GM19468 (cell line): ENCODE results near the gene LGALS4.
"Not testable (repeated sequence)": the region's sequence is repeated elsewhere in the genome, so short reads cannot be mapped to it uniquely, and the experiment has no call there.

Source experiments
- ATAC-seq: cut with Tn5 transposase; IDR thresholded peaks from one replicate; pipeline ENCODE4 v1.9.1; 2021; ENCODE audit warnings: mild to moderate bottlenecking, moderate library complexity, moderate number of reproducible peaks; ENCODE audit not compliant: unreplicated experiment; ENCODE audit errors: extremely low read depth

LGALS4 gene

DNA sequence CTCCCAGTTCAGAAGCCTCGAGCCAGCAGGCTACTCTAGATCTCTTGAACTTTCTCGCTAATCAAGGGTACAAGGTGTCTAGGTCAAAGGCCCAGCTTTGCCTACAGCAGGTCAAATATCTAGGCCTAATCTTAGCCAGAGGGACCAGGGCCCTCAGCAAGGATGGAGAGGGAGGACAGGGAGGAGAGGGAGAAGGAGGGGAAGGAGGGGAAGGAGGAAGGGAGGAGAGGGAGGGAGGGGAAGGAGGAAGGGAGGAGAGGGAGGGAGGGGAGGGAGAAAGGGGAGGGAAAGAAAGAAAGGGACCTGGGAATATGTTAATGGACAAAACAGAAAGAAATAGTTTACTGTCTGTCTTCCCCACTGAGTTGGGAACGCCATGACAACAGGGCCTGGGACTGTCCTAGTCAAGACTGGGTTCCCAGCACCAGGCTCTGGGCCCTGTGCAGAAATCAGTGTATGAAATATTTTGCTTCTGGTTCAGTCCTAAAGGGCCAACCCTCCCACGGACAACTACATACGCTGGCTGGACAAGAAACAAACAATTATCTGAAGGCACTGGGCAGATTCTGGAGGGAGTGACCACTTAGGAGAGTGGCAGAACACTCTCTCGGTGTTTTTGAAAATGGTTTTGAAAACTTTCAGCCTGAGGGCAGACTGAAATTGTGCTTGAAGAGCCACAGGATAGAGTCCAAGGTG is 14.3 kb upstream of the LGALS4 start:
- no peak for ATAC-seq

DNA sequence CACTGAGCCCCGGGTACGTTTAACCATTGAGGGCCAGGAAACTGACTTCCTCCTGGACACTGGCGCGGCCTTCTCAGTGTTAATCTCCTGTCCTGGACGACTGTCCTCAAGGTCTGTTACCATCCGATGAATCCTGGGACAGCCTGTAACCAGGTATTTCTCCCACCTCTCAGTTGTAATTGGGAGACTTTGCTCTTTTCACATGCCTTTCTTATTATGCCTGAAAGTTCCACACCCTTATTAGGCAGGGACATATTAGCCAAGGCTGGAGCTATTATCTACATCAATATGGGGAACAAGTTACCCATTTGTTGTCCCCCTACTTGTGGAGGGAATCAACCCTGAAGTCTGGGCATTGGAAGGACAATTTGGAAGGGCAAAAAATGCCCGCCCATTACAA is 13.2 kb upstream of the LGALS4 start:
- ATAC-seq, result not testable (repeated sequence)

GRCh38 chr19:38821230-38821825 is 8.6 kb upstream of the LGALS4 start:
- not testable (repeated sequence) for ATAC-seq

DNA sequence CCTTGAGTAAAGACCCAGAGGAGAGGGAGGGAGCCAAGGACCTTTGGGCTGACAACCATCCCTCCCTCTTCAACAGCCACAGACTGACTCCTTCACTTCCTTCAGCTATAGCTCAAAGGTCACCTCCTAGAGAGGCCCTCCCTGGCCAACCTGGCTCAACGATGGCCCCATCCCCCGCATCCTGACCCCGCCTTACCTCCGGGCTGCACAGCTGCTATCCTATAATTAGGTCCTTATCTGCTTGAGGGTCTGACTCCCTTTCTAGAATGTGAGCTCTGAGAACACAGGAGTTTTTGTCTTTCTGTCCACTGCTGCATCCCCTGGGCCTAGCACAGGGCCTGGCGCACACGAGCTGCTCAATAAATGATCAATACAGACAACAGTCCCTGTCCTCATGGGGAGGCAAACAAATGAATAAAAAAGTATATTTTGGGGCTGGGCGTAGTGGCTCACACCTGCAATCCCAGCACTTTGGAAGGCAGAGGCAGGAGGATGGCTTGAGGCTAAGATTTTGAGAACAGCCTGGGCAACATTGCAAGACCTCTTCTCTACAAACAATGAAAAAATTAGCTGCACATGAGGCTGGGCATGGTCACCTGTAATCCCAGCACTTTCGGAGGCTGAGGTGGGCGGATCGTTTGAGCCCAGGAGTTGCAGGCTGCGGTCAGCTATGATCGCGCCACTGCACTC is 6.6 kb upstream of the LGALS4 start:
- no peak for ATAC-seq

DNA sequence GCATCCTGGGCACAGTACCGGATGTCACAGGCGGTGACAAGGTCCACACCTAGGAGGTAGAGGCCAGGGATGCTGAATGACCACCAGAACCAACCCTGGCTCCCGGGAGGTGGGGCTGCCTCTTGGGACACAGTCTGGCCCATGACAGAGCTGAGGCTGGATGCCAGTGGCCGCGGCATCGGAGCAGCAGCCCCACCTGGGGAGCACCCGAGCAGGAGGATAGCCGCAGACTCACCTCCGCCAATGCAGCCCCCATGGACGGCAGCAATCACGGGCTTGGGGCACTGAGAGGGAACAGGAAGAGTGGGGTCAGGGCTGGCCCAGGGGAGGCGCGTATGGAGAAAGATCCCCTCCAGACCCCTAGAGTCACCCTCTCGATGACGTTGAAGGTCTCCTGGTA is 4.3 kb upstream of the LGALS4 start:
- no peak for ATAC-seq

GRCh38 chr19:38816131-38816750 is 3.5 kb upstream of the LGALS4 start:
- ATAC-seq, result no peak

- ATAC-seq, result no peak
Measured at GRCh38 chr19:38815059-38816001, 2.6 kb upstream of the LGALS4 start.

DNA sequence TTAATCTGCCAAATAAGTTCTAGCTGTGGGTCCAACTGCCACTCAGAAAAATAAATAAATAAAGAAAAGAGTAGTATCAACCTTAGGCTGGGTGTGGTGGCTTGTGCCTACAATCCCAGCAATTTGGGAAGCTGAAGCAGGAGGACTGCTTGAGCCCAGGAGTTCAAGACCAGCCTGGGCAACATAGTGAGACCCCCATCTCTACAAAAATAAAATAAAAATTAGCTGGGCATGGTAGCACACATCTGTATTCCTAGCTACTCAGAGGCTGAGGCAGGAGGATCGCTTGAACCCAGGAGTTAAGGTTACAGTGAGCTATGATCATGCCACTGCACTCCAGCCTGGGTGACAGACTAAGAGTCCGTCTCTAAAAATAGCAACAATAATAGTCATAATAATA is 1.2 kb upstream of the LGALS4 start:
- ATAC-seq, result not testable (repeated sequence)

DNA sequence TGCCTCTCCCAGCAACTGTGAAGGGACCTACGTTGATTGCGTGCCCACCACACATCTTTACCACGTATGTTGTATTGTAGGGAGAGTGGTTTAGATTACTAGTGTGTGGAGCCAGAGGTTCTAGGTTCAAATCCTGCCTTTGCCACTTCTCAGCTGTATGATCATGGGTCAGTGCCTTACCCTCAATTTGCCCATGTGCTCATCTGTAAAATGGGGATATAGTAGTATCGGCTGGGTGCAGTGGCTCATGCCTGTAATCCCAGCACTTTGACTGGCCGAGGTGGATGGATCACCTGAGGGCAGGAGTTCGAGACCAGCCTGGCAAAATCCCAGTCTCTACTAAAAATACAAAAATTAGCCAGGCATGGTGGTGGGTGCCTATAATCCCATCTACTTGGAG is 578 bp upstream of the LGALS4 start:
- no peak for ATAC-seq

DNA sequence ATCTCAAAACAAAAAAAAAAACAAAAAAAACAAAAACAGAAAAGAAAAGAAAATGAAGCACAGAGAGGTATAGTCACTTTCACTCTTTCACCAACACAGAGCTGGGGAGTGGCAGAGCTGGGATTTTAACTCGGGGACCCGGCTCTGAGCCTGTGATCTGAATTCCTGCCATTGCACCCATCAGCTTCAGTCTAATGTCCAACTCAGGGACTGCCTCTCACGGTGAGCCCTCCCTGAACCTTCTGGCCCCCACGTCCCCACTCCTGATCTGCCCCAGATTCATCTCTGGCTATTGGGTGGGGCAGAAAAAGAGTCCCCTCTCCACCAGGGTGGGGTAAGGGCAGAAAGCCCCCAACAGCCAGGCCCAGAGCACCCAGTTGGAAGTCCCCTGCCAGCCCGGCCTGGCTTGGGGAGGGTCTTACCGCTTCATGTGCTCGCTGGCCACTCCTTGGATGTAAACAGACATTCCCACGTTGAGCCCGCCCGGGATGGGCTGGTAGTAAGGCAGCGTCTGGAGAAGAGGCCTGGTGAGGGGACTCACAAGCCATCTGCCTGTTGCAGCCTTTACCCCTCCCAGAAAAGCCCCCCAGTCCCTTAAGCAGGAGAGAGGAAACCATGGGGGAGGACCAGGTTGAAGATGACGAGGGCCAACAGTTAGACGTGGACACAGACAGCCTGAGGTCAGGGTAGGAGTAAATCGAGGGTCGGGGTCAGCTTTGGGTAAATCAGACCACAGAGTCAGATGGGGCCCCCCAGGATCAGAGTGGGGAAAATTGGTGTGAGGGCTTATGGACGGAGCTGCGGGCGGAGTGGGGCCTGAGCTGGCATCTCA is 520 bp downstream of the LGALS4 start:
- no peak for ATAC-seq

DNA sequence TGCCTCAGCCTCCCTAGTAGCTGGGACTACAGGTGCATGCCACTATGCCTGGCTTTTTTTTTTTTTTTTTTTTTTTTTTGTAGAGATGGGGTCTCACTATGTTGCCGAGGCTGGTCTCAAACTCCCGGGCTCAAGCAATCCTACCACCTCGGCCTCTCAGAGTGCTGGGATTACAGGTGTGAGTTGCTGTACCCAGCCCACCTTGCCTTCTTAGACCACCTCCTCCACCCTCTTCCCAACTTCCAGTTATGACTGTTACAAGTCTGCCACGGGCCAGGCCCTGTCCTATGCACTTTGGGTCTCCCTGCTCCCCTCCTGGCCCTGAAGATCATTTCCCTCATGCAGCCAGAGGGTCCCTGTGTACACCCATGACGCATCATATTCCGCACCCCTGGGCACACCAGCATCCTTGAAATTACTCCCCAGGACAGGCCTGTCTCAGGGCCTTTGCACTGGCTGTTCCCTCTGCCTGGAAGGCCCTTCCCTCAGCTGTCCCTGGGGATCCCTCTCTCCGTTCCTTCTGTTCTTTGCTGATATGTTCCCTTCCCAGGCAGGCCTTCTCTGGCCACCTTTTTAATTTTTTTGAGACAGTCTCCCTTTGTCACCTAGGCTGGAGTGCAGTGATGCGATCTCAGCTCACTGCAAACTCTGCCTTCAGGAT is 3.0 kb downstream of the LGALS4 start:
- ATAC-seq, result no peak

DNA sequence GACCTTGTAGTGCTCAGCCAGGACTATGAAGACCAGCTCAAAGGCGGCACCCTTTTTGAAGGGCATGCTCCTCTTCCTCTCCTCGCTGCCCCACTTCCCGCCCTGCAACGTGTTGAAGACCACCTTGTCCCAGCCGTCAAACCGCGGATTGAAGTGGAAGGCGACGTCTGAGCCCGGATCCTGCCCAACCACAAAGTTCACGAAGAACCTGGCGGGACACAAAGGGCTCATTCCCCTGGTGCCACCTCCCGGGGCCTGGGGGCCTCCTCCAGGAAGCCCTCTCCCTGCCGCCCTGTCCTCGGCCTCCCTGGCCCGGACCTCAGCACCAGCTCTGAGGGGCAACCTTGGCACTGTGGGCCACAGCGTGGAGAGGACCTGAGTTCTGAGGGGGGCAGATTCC is 4.0 kb downstream of the LGALS4 start:
- no peak for ATAC-seq

DNA sequence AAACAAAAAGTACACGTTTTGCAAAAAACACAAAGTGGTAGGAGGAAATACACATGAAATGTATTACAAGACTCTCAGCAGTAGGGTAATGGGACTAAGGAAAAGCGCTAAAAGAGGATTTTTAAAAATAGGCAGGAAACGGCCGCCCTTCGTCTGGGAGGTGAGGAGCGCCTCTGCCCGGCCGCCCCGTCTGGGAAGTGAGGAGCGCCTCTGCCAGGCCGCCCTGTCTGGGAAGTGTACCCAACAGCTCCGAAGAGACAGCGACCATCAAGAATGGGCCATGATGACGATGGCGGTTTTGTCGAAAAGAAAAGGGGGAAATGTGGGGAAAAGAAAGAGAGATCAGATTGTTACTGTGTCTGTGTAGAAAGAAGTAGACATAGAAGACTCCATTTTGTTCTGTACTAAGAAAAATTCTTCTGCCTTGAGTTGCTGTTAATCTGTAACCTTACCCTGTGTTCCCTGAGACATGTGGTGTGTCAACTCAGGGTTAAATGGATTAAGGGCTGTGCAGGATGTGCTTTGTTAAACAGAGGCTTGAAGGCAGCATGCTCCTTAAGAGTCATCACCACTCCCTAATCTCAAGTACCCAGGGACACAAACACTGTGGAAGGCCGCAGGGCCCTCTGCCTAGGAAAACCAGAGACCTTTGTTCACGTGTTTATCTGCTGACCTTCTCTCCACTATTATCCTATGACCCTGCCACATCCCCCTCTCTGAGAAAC is 5.2 kb downstream of the LGALS4 start:
- ATAC-seq, result not testable (repeated sequence)

DNA sequence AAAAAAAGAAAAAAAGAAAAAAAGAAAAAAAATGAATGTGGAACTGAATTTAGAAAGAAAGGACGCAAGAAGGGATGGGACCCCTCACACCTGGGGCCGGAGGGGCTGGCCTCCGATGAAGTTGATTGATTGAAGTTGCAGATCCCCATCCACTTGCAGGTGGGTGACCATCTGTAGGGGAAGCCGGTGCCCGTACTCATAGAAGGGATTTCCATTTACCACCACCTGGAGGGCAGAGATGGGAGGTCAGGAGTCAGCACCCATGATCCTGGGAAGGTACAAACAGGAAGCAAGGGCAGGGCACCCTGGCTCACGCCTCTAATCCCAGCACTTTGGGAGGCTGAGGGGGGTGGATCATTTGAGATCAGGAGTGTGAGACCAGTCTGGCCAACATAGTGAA is 6.4 kb downstream of the LGALS4 start:
- no peak for ATAC-seq

- ATAC-seq, result no peak
Measured at GRCh38 chr19:38805180-38805579, 7.6 kb downstream of the LGALS4 start.

DNA sequence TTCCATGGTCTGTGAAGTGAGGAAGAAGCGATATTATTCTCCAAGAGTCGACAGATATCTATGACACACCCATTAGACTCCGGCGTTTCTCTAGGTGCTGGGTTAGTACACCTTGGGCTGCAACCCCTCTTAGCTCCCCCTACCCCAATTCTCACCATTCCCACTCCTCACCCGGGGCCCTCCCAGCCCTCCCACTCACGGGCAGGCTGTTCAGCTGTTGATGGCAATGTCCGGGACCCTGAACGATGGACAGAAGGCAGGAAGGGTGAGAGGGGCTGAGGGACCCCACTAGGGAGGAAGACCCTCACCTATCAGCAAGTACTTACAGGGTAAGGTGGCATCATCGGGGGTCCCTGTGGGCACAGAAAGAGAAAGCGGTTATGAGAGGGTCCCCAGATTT is 9.2 kb downstream of the LGALS4 start:
- ATAC-seq, result no peak

DNA sequence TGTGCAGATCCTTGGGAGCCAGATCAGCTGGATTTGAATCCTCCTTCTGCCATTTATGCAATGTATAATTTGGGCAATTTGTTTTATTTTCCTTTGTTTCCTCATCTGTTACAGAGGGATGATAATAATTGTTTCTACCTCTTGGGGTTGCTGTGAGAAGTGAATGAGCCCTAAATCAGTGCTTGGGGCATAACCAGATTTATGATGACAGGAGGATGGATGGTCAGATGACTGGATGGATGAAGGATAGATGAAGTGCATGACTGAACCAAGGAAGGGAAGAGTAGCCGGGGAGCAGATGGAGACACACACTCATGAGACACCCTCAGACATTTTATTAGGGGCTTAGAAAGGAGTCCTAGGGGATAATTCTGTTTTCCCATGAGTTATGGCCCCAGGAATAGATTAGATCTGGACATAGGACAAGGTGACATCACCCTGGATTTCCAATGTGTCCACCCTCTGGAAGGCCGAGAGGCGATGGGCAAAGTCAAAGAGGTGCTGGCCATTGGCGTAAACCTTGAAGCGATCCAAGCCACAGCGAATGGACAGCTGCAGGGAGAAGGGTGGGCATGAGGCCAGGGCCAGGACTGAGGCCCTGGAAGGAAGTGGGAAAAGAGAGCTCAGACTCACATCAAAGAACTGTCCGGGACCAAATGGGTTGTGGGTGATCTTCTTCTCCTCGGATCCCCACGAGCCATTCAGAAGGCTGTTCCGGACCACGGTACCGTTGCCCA is 11.2 kb downstream of the LGALS4 start:
- no peak for ATAC-seq
